GM18868 (cell line): ENCODE data around the gene PRPH.
"Not testable (repeated sequence)": the region's sequence is repeated elsewhere in the genome, so short reads cannot be mapped to it uniquely, and the experiment has no call there.

Experiments
- ATAC-seq: cut with Tn5 transposase; IDR thresholded peaks from one replicate; pipeline ENCODE4 v1.9.1; 2021; ENCODE audit warnings: mild to moderate bottlenecking, moderate library complexity; ENCODE audit not compliant: unreplicated experiment

Gene PRPH

GRCh38 chr12:49332441-49332861 lies 37.5 kb downstream of the PRPH start:
- ATAC-seq, result no peak

- ATAC-seq, result no peak
Observed at GRCh38 chr12:49332891-49333371, 38.0 kb downstream of the PRPH start.

- ATAC-seq, result not testable (repeated sequence)
Observed at GRCh38 chr12:49333778-49334177, 38.8 kb downstream of the PRPH start.

- no peak for ATAC-seq
Observed at GRCh38 chr12:49334226-49334625, 39.3 kb downstream of the PRPH start.

- no peak for ATAC-seq
Observed at GRCh38 chr12:49334681-49335080, 39.7 kb downstream of the PRPH start.

GRCh38 chr12:49335118-49335954 lies 40.4 kb downstream of the PRPH start:
- no peak for ATAC-seq

- ATAC-seq, result no peak
Observed at GRCh38 chr12:49335955-49336644, 41.2 kb downstream of the PRPH start.

GRCh38 chr12:49336645-49337584 lies 42.0 kb downstream of the PRPH start, which contains the start of gene C1QL4:
C1QL4 (minus strand) TSS chr12:49337188; CDS start chr12:49336477, 711 bp downstream.
- ATAC-seq, result peak; percentile 79

- no peak for ATAC-seq
Observed at GRCh38 chr12:49338830-49339463, 44.0 kb downstream of the PRPH start.

GRCh38 chr12:49339464-49339861 lies 44.5 kb downstream of the PRPH start:
- no peak for ATAC-seq

GRCh38 chr12:49340095-49340870 lies 45.3 kb downstream of the PRPH start:
- ATAC-seq, result no peak

- ATAC-seq, result no peak
Observed at GRCh38 chr12:49340971-49341776, 46.2 kb downstream of the PRPH start.

- no peak for ATAC-seq
Observed at GRCh38 chr12:49341777-49342065, 46.8 kb downstream of the PRPH start.

- peak; percentile 72 for ATAC-seq
Observed at GRCh38 chr12:49342066-49342913, 47.3 kb downstream of the PRPH start.

- no peak for ATAC-seq
Observed at GRCh38 chr12:49342914-49343731, 48.2 kb downstream of the PRPH start.

GRCh38 chr12:49344486-49345050 lies 49.6 kb downstream of the PRPH start:
- no peak for ATAC-seq
